HL-60 (cell line): ENCODE measurements around the gene ANAPC13.

Experiments used
- GABPA ChIP-seq: IDR thresholded peaks from 2 replicates; pipeline ENCODE4 v1.6.1; 2012; ENCODE audit warnings: low read depth
- TF ChIP-seq, protein P1 (sequence below): IDR thresholded peaks from one replicate; pipeline ENCODE4 v1.5.1; 2011; ENCODE audit warnings: low read length, control low read depth, inconsistent platforms; ENCODE audit not compliant: insufficient read depth

DNA sequence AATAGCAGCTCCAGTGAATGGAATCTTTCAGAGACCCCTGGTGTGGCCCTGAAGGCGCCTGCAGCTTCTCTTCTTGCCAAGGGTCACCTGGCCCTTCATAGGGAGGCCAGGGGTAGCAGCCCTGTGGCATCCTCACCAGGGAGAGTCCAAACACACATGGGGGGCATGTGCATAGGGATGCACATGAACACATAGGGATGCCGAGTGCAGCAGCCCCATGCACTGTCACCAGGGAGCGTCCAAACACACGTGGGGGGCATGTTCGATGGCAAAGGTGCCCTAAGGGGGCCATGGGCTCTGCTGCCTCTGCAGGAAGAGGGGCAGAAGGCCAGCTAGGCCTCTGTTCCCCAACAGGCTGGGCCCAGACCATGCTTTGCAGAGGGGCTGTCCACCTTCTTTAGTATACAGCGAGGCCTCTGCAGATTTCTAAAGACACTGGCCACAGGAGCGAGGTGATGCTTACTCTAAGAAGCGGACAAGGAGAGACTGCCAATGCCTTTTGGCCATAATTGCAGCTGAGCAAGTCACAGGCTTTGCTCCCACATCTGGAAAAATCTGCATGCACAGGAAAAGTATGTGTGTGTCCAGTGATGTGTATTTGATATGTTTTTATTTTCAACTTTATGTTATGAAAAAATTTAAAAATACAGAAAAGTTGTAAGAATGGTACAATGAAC, 21.0 kb downstream of the ANAPC13 start:
- TF ChIP-seq, protein P1, sequence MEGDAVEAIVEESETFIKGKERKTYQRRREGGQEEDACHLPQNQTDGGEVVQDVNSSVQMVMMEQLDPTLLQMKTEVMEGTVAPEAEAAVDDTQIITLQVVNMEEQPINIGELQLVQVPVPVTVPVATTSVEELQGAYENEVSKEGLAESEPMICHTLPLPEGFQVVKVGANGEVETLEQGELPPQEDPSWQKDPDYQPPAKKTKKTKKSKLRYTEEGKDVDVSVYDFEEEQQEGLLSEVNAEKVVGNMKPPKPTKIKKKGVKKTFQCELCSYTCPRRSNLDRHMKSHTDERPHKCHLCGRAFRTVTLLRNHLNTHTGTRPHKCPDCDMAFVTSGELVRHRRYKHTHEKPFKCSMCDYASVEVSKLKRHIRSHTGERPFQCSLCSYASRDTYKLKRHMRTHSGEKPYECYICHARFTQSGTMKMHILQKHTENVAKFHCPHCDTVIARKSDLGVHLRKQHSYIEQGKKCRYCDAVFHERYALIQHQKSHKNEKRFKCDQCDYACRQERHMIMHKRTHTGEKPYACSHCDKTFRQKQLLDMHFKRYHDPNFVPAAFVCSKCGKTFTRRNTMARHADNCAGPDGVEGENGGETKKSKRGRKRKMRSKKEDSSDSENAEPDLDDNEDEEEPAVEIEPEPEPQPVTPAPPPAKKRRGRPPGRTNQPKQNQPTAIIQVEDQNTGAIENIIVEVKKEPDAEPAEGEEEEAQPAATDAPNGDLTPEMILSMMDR, result no peak
- TF ChIP-seq GABPA, result no peak
